Duodenal mucosa (tissue), 2 donors: ENCODE measurements around the gene PHLDA2.

ENCODE experiments used
- H3K27ac ChIP-seq: one replicate; pipeline ENCODE4 v1.7.0; 2013; ENCODE audit warnings: low read depth, low read length
- H3K27me3 ChIP-seq, 2 donors: one replicate each; pipeline ENCODE4 v1.7.0; 2013; ENCODE audit warnings: low read length in 2 of 2, control low read depth in 1 of 2; ENCODE audit not compliant: insufficient read depth in 2 of 2, control insufficient read depth in 1 of 2
- H3K36me3 ChIP-seq, 2 donors: one replicate each; pipeline ENCODE4 v1.7.0; 2013; ENCODE audit warnings: low read length in 2 of 2, control low read depth in 1 of 2; ENCODE audit not compliant: insufficient read depth in 2 of 2, control insufficient read depth in 1 of 2
- H3K4me1 ChIP-seq, 2 donors: one replicate each; pipeline ENCODE4 v1.7.0; 2013; ENCODE audit warnings: low read length in 2 of 2, control low read depth in 1 of 2; ENCODE audit not compliant: insufficient read depth in 2 of 2, control insufficient read depth in 1 of 2
- H3K4me3 ChIP-seq, 2 donors: one replicate each; pipeline ENCODE4 v1.7.0; 2013; ENCODE audit warnings: low read length in 2 of 2, low read depth in 1 of 2
- H3K9ac ChIP-seq, 2 donors: one replicate each; pipeline ENCODE4 v1.7.0; 2013; ENCODE audit warnings: low read length in 2 of 2, low read depth in 1 of 2
- H3K9me3 ChIP-seq, 2 donors: one replicate each; pipeline ENCODE4 v1.7.0; 2013; ENCODE audit warnings: low read length in 2 of 2, control low read depth in 1 of 2; ENCODE audit not compliant: control insufficient read depth in 1 of 2

PHLDA2 gene

GRCh38 chr11:2930704-2931419 is 1.6 kb upstream of the PHLDA2 start:
- peak overlapping the region; percentile 67 to 80 for H3K4me3 ChIP-seq
- H3K36me3 ChIP-seq = no peaks in the 10 kb centered on the region
- no peaks in the 10 kb centered on the region for H3K9me3 ChIP-seq
- H3K9ac ChIP-seq = peak overlapping the region; percentile 76 to 89
- H3K4me1 ChIP-seq = peaks cover 23 to 36% of the 10 kb centered on the region in 2 donors
- H3K27ac ChIP-seq = peak overlapping the region; percentile 92
- no peaks in the 10 kb centered on the region for H3K27me3 ChIP-seq

GRCh38 chr11:2929950-2930703 is 907 bp upstream of the PHLDA2 start:
- H3K9me3 ChIP-seq = no peaks in the 10 kb centered on the region
- H3K4me3 ChIP-seq = peak overlapping the region; percentile 67 to 80
- H3K9ac ChIP-seq = peak overlapping the region; percentile 76 to 89
- H3K4me1 ChIP-seq = peaks cover 25 to 39% of the 10 kb centered on the region in 2 donors
- H3K27ac ChIP-seq = peak overlapping the region; percentile 92
- no peaks in the 10 kb centered on the region for H3K27me3 ChIP-seq
- H3K36me3 ChIP-seq = no peaks in the 10 kb centered on the region

GRCh38 chr11:2929531-2929949 is 320 bp upstream of the PHLDA2 start:
- Histone ChIP-seq H3K36me3 (no peaks in the 10 kb centered on the region), H3K27me3 (no peaks in the 10 kb centered on the region), H3K9ac (peak overlapping the region; percentile 76 to 89), H3K4me3 (peak overlapping the region; percentile 67 to 80), H3K27ac (peak overlapping the region; percentile 92), H3K4me1 (peaks cover 31 to 44% of the 10 kb centered on the region in 2 donors), H3K9me3 (no peaks in the 10 kb centered on the region)

- Histone ChIP-seq H3K4me3 (peak overlapping the region; percentile 74 to 80), H3K4me1 (peaks cover 31 to 45% of the 10 kb centered on the region in 2 donors), H3K27me3 (no peaks in the 10 kb centered on the region), H3K9me3 (no peaks in the 10 kb centered on the region), H3K36me3 (no peaks in the 10 kb centered on the region), H3K9ac (peak overlapping the region; percentile 66 to 81), H3K27ac (peak overlapping the region; percentile 89)
These were observed 1.2 kb downstream of the PHLDA2 start for GRCh38 chr11:2927851-2928604.

GRCh38 chr11:2927121-2927800 is 2.0 kb downstream of the PHLDA2 start:
- Histone ChIP-seq H3K9ac (peak overlapping the region; percentile 66 to 81), H3K27ac (no peak overlapping the region), H3K9me3 (no peaks in the 10 kb centered on the region), H3K4me1 (peaks cover 31 to 44% of the 10 kb centered on the region in 2 donors), H3K36me3 (no peaks in the 10 kb centered on the region), H3K27me3 (no peaks in the 10 kb centered on the region), H3K4me3 (peak overlapping the region; percentile 74 to 80)

GRCh38 chr11:2926611-2927051 is 2.6 kb downstream of the PHLDA2 start:
- Histone ChIP-seq H3K27me3 (no peaks in the 10 kb centered on the region), H3K4me3 (no peak overlapping the region), H3K27ac (no peak overlapping the region), H3K36me3 (no peaks in the 10 kb centered on the region), H3K9ac (no peak overlapping the region), H3K4me1 (peaks cover 31 to 44% of the 10 kb centered on the region in 2 donors), H3K9me3 (no peaks in the 10 kb centered on the region)

- H3K4me3 ChIP-seq = no peak overlapping the region
- peak overlapping the region; percentile 32 for H3K27ac ChIP-seq
- H3K9me3 ChIP-seq = no peaks in the 10 kb centered on the region
- H3K4me1 ChIP-seq = peaks cover 31 to 37% of the 10 kb centered on the region in 2 donors
- no peaks in the 10 kb centered on the region for H3K27me3 ChIP-seq
- no peak overlapping the region for H3K9ac ChIP-seq
- no peaks in the 10 kb centered on the region for H3K36me3 ChIP-seq
These were observed 4.2 kb downstream of the PHLDA2 start for GRCh38 chr11:2924821-2925675.

- Histone ChIP-seq H3K9me3 (no peaks in the 10 kb centered on the region), H3K4me3 (no peak overlapping the region), H3K4me1 (peaks cover 27 to 33% of the 10 kb centered on the region in 2 donors), H3K27me3 (no peaks in the 10 kb centered on the region), H3K27ac (peak overlapping the region; percentile 32), H3K9ac (peak overlapping the region in 1 of 2 donors; percentile 18), H3K36me3 (no peaks in the 10 kb centered on the region)
These were observed 4.8 kb downstream of the PHLDA2 start for GRCh38 chr11:2924381-2924780.
